ENCODE results near the gene DLG2. TPM values are rescaled to one million over a fixed set of nuclear protein-coding genes. Genes with fewer than 3 reads are reported as not detected.

DLG2 gene
- total RNA-seq, 1 donor from 2014 or later: 7.2 TPM

- ATAC-seq: no peak
- TF ChIP-seq CTCF (IDR thresholded peaks at IDR 0.05): no peak
- Histone ChIP-seq H3K4me3 (no peak overlapping the region), H3K27me3 (ENCODE audit: low read depth) (no peaks in the 10 kb centered on the region), H3K4me1 (no peaks in the 10 kb centered on the region), H3K36me3 (no peaks in the 10 kb centered on the region), H3K9me3 (no peaks in the 10 kb centered on the region), H3K27ac (no peak overlapping the region)
- no peak for DNase-seq
- intact Hi-C loops (cut with DNase I): no loop called here
These were observed 1670.9 kb downstream of the DLG2 start for GRCh38 chr11:83956119-83956697.

GRCh38 chr11:83954780-83955179 lies 1672.4 kb downstream of the DLG2 start:
- H3K27me3 ChIP-seq (ENCODE audit: low read depth): no peaks in the 10 kb centered on the region
- no peaks in the 10 kb centered on the region for H3K4me1 ChIP-seq
- H3K4me3 ChIP-seq: no peak overlapping the region
- DNase-seq (no peak), ATAC-seq (no peak)
- no peak for TF ChIP-seq CTCF (IDR thresholded peaks at IDR 0.05)
- H3K9me3 ChIP-seq: no peaks in the 10 kb centered on the region
- intact Hi-C loops (cut with DNase I): no loop called here
- no peak overlapping the region for H3K27ac ChIP-seq
- no peaks in the 10 kb centered on the region for H3K36me3 ChIP-seq

GRCh38 chr11:83951521-83951920 lies 1675.6 kb downstream of the DLG2 start:
- TF ChIP-seq CTCF (IDR thresholded peaks at IDR 0.05): no peak
- no peak for ATAC-seq
- Histone ChIP-seq H3K27ac (no peak overlapping the region), H3K4me3 (no peak overlapping the region), H3K4me1 (no peaks in the 10 kb centered on the region), H3K9me3 (no peaks in the 10 kb centered on the region), H3K36me3 (no peaks in the 10 kb centered on the region), H3K27me3 (ENCODE audit: low read depth) (no peaks in the 10 kb centered on the region)
- intact Hi-C loops (cut with DNase I): no loop called here
- no peak for DNase-seq

GRCh38 chr11:83948200-83948599 lies 1678.9 kb downstream of the DLG2 start:
- no peak for DNase-seq
- no peak for ATAC-seq
- no peaks in the 10 kb centered on the region for H3K9me3 ChIP-seq
- H3K4me3 ChIP-seq: no peak overlapping the region
- no peaks in the 10 kb centered on the region for H3K27me3 ChIP-seq (ENCODE audit: low read depth)
- no peaks in the 10 kb centered on the region for H3K4me1 ChIP-seq
- H3K36me3 ChIP-seq: no peaks in the 10 kb centered on the region
- intact Hi-C loops (cut with DNase I): no loop called here
- no peak overlapping the region for H3K27ac ChIP-seq
- TF ChIP-seq CTCF (IDR thresholded peaks at IDR 0.05): no peak

- intact Hi-C loops (cut with DNase I): no loop called here
- no peaks in the 10 kb centered on the region for H3K9me3 ChIP-seq
- no peak overlapping the region for H3K27ac ChIP-seq
- H3K36me3 ChIP-seq: no peaks in the 10 kb centered on the region
- no peak overlapping the region for H3K4me3 ChIP-seq
- no peak for DNase-seq
- no peaks in the 10 kb centered on the region for H3K4me1 ChIP-seq
- no peaks in the 10 kb centered on the region for H3K27me3 ChIP-seq (ENCODE audit: low read depth)
- TF ChIP-seq CTCF (IDR thresholded peaks at IDR 0.05): no peak
- no peak for ATAC-seq
These were observed 1681.2 kb downstream of the DLG2 start for GRCh38 chr11:83945976-83946375.

- DNase-seq (no peak), ATAC-seq (no peak)
- no peaks in the 10 kb centered on the region for H3K4me1 ChIP-seq
- H3K36me3 ChIP-seq: no peaks in the 10 kb centered on the region
- no peak for TF ChIP-seq CTCF (IDR thresholded peaks at IDR 0.05)
- H3K27ac ChIP-seq: no peak overlapping the region
- intact Hi-C loops (cut with DNase I): no loop called here
- no peaks in the 10 kb centered on the region for H3K9me3 ChIP-seq
- H3K4me3 ChIP-seq: no peak overlapping the region
- H3K27me3 ChIP-seq (ENCODE audit: low read depth): no peaks in the 10 kb centered on the region
These were observed 1686.1 kb downstream of the DLG2 start for GRCh38 chr11:83941050-83941449.
